Measurements from ENCODE around the gene DNAJC11. TPM values are rescaled to one million over a fixed set of nuclear protein-coding genes. Genes with fewer than 3 reads are reported as not detected.

Gene DNAJC11
- total RNA-seq, 1 experiment from 2014 or later = 102 TPM

DNA sequence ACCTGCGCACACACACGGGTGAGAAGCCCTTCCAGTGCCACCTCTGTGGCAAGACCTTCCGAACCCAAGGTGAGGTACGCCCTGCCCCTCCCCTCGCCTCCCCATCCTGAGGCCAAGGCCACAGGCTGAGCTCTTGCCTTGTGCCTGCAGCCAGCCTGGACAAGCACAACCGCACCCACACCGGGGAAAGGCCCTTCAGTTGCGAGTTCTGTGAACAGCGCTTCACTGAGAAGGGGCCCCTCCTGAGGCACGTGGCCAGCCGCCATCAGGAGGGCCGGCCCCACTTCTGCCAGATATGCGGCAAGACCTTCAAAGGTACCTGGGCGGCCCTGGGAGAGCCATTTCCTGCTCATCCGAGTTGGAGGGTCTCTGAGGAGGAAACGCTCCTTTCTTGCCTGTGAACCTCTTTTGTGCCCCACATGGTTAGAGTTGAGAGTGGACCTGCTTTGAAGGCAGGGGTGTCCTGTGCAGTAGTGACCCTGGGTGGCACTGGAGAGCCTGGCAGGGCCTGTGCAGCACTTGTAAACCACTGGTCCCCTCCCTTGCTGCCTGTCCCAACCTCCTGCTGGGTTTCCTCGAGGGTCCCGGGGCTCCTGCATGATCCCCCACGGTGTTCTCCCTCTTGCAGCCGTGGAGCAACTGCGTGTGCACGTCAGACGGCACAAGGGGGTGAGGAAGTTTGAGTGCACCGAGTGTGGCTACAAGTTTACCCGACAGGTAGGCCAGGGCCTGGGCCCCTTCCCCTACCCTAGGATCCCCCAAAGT is 113.3 kb downstream of the DNAJC11 start:
- no peaks in the 10 kb centered on the region for H3K9me3 Mint-ChIP-seq
- TF ChIP-seq TCF7 (CRISPR knock-in tag; IDR thresholded peaks at IDR 0.05; ENCODE audit: low read depth) (no peak), TP53 (CRISPR knock-in tag; IDR thresholded peaks at IDR 0.05) (no peak), NFE2L1 (CRISPR knock-in tag; IDR thresholded peaks at IDR 0.05) (no peak), GABPB1 (CRISPR knock-in tag; IDR thresholded peaks at IDR 0.05) (no peak)
- TF ChIP-seq, protein P1, sequence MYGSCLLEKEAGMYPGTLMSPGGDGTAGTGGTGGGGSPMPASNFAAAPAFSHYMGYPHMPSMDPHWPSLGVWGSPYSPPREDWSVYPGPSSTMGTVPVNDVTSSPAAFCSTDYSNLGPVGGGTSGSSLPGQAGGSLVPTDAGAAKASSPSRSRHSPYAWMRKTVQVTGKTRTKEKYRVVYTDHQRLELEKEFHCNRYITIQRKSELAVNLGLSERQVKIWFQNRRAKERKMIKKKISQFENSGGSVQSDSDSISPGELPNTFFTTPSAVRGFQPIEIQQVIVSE (CRISPR knock-in tag; IDR thresholded peaks at IDR 0.05; ENCODE audit: borderline replicate concordance) = no peak
- TF ChIP-seq, protein P2, sequence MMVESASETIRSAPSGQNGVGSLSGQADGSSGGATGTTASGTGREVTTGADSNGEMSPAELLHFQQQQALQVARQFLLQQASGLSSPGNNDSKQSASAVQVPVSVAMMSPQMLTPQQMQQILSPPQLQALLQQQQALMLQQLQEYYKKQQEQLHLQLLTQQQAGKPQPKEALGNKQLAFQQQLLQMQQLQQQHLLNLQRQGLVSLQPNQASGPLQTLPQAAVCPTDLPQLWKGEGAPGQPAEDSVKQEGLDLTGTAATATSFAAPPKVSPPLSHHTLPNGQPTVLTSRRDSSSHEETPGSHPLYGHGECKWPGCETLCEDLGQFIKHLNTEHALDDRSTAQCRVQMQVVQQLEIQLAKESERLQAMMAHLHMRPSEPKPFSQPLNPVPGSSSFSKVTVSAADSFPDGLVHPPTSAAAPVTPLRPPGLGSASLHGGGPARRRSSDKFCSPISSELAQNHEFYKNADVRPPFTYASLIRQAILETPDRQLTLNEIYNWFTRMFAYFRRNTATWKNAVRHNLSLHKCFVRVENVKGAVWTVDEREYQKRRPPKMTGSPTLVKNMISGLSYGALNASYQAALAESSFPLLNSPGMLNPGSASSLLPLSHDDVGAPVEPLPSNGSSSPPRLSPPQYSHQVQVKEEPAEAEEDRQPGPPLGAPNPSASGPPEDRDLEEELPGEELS (CRISPR knock-in tag; IDR thresholded peaks at IDR 0.05) = no peak
- TF ChIP-seq, protein P3, sequence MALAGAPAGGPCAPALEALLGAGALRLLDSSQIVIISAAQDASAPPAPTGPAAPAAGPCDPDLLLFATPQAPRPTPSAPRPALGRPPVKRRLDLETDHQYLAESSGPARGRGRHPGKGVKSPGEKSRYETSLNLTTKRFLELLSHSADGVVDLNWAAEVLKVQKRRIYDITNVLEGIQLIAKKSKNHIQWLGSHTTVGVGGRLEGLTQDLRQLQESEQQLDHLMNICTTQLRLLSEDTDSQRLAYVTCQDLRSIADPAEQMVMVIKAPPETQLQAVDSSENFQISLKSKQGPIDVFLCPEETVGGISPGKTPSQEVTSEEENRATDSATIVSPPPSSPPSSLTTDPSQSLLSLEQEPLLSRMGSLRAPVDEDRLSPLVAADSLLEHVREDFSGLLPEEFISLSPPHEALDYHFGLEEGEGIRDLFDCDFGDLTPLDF (CRISPR knock-in tag; IDR thresholded peaks at IDR 0.05) = no peak
- TF ChIP-seq, protein P4, sequence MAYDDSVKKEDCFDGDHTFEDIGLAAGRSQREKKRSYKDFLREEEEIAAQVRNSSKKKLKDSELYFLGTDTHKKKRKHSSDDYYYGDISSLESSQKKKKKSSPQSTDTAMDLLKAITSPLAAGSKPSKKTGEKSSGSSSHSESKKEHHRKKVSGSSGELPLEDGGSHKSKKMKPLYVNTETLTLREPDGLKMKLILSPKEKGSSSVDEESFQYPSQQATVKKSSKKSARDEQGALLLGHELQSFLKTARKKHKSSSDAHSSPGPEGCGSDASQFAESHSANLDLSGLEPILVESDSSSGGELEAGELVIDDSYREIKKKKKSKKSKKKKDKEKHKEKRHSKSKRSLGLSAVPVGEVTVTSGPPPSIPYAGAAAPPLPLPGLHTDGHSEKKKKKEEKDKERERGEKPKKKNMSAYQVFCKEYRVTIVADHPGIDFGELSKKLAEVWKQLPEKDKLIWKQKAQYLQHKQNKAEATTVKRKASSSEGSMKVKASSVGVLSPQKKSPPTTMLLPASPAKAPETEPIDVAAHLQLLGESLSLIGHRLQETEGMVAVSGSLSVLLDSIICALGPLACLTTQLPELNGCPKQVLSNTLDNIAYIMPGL (CRISPR knock-in tag; IDR thresholded peaks at IDR 0.05) = no peak
- H3K27ac Mint-ChIP-seq = no peak overlapping the region
- H3K27me3 Mint-ChIP-seq (ENCODE audit: low read depth) = no peaks in the 10 kb centered on the region
- POLR2A ChIA-PET = interaction anchor here (0.9 kb wide), 1 partner anchor 8 kb away, joined by 3 read pairs; no protein-coding TSS in a partner anchor
- peaks cover 3% of the 10 kb centered on the region; the same call in 1 of the 2 replicates for H3K4me1 Mint-ChIP-seq
- H3K4me3 Mint-ChIP-seq = no peak overlapping the region
- H3K36me3 Mint-ChIP-seq = peaks cover 6% of the 10 kb centered on the region; the same call in 1 of the 2 replicates
- DNase-seq (ENCODE audit: low spot score) (no peak), ATAC-seq (no peak)
- CTCF ChIA-PET = interaction anchor here (0.8 to 1.5 kb wide), 4 partner anchors 9 to 58 kb away, joined by 3 to 4 read pairs (median 3); partner anchors contain the start of gene ZBTB48

DNA sequence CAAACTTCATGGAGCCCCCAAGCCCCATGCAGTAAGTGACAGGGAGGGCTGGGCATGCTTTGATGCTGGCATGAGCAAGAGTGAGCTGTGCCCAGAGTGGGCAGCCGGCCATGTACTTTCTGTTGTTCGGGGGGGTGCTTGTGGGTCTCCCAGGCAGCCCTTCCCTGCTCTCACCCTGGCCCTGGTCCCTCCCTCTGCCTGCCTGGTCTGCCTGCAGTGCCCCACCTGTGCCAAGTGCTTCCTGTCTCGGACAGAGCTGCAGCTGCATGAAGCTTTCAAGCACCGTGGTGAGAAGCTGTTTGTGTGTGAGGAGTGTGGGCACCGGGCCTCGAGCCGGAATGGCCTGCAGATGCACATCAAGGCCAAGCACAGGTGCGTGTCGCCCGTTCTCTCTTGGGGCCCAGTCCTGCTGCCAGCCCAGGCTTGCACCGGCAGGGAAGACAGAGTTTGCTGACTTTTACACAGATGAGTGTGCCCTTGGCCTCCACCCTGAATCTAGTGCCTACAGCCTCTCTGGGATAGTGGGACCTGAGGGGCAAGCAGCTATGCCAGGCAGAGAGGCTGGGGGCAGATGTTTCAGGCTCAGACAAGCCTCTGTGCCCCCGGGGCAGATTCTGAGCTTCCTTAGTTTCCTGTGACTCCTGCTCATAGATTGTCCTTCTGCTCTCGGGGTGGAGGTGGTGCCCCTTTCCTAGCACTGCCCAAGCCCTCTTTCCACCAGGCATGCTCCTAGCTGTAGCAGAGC is 114.2 kb downstream of the DNAJC11 start:
- Mint-ChIP-seq H3K27ac (peak overlapping the region; percentile 83), H3K36me3 (peaks cover 8% of the 10 kb centered on the region; the same call in 1 of the 2 replicates), H3K9me3 (no peaks in the 10 kb centered on the region), H3K27me3 (ENCODE audit: low read depth) (no peaks in the 10 kb centered on the region), H3K4me3 (no peak overlapping the region), H3K4me1 (peaks cover 3% of the 10 kb centered on the region; the same call in 1 of the 2 replicates)
- CTCF ChIA-PET = interaction anchor here (1.5 kb wide), 1 partner anchor 47 kb away, joined by 4 read pairs; no protein-coding TSS in a partner anchor
- DNase-seq (ENCODE audit: low spot score) (no peak), ATAC-seq (no peak)
- POLR2A ChIA-PET = no interaction called here
- TF ChIP-seq ZNF138 (CRISPR knock-in tag; conservative IDR thresholded peaks at IDR 0.05) = no peak
- no peak for TF ChIP-seq NR1H2 (CRISPR knock-in tag; IDR thresholded peaks at IDR 0.05)
- TF ChIP-seq, protein P5, sequence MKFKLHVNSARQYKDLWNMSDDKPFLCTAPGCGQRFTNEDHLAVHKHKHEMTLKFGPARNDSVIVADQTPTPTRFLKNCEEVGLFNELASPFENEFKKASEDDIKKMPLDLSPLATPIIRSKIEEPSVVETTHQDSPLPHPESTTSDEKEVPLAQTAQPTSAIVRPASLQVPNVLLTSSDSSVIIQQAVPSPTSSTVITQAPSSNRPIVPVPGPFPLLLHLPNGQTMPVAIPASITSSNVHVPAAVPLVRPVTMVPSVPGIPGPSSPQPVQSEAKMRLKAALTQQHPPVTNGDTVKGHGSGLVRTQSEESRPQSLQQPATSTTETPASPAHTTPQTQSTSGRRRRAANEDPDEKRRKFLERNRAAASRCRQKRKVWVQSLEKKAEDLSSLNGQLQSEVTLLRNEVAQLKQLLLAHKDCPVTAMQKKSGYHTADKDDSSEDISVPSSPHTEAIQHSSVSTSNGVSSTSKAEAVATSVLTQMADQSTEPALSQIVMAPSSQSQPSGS (CRISPR knock-in tag; IDR thresholded peaks at IDR 0.05; ENCODE audit: borderline replicate concordance, low read depth) = no peak
- TF ChIP-seq, protein P1 (CRISPR knock-in tag; IDR thresholded peaks at IDR 0.05; ENCODE audit: borderline replicate concordance) = no peak
- no peak for TF ChIP-seq RELA (CRISPR knock-in tag; IDR thresholded peaks at IDR 0.05; ENCODE audit: borderline replicate concordance)
- TF ChIP-seq IRF2 (CRISPR knock-in tag; IDR thresholded peaks at IDR 0.05; ENCODE audit: borderline replicate concordance, low read depth) = no peak
- no peak for TF ChIP-seq EMX1 (CRISPR knock-in tag; IDR thresholded peaks at IDR 0.05)
- no peak for TF ChIP-seq ZNF423 (CRISPR knock-in tag; IDR thresholded peaks at IDR 0.05)
- no peak for TF ChIP-seq TP53 (CRISPR knock-in tag; IDR thresholded peaks at IDR 0.05)
- TF ChIP-seq OVOL2 (CRISPR knock-in tag; IDR thresholded peaks at IDR 0.05; ENCODE audit: borderline replicate concordance) = no peak

Data from WTC11 (cell line).